PC-3 (cell line): ENCODE results near the gene SPSB1. TPM values are rescaled to one million over a fixed set of nuclear protein-coding genes. Genes with fewer than 3 reads are reported as not detected.
A peak's percentile ranks its signal among the peaks of the same experiment; 100 is the strongest.

Experiments
- ATAC-seq: fragments of 200-7000 bp; cut with Tn5 transposase; 2 replicates; pipeline ENCODE4 v1.9.1; 2020; ENCODE audit warnings: mild to moderate bottlenecking, moderate library complexity
- BruUV-seq: library from RNA; stranded (reverse); fragments of 400-500 nt; replicated peaks from 2 replicates; lab custom pipeline; 2021; lab: Mats Ljungman, UMichigan
- CTCF ChIA-PET: fragments of 300-600 bp; sonication (Branson Sonifier 250); formaldehyde crosslinking; loops from one replicate; lab custom pipeline; 2022; ENCODE audit warnings: antibody characterized with exemption; lab: Charles Lee
- POLR2A ChIA-PET: fragments of 300-600 bp; sonication (Branson Sonifier 250); formaldehyde crosslinking; loops from one replicate; lab custom pipeline; 2022; ENCODE audit warnings: antibody characterized with exemption; ENCODE audit not compliant: unreplicated experiment; lab: Charles Lee
- DNase-seq: peaks from one replicate; pipeline ENCODE4 v3.0.0-alpha.2; 2015
- H2AFZ ChIP-seq: fragments of 300-600 bp; sonication (generic); 2 replicates; pipeline ENCODE4 v1.6.0; 2016; ENCODE audit warnings: antibody characterized with exemption, low read length
- H3F3A ChIP-seq: fragments of 300-600 bp; sonication (generic); one replicate; pipeline ENCODE4 v1.6.0; 2017; ENCODE audit warnings: antibody characterized with exemption, low read length, control low read depth, mild to moderate bottlenecking; ENCODE audit not compliant: unreplicated experiment
- H3K27ac ChIP-seq: fragments of 300-600 bp; sonication (generic); 2 replicates; pipeline ENCODE4 v1.5.1; 2016; ENCODE audit warnings: mild to moderate bottlenecking, low read length
- H3K27me3 ChIP-seq: fragments of 300-600 bp; sonication (generic); 2 replicates; pipeline ENCODE4 v1.6.1; 2016; ENCODE audit warnings: low read length, mixed read lengths
- H3K36me3 ChIP-seq: fragments of 300-600 bp; sonication (generic); 2 replicates; pipeline ENCODE4 v1.6.1; 2016; ENCODE audit warnings: low read depth, mixed run types, low read length, mixed read lengths
- H3K4me1 ChIP-seq: fragments of 300-600 bp; sonication (generic); 2 replicates; pipeline ENCODE4 v1.5.1; 2016; ENCODE audit warnings: low read length; ENCODE audit not compliant: insufficient read depth
- H3K4me2 ChIP-seq: fragments of 300-600 bp; sonication (generic); 2 replicates; pipeline ENCODE4 v1.6.0; 2016; ENCODE audit warnings: low read length
- H3K4me3 ChIP-seq: fragments of 300-600 bp; sonication (generic); 2 replicates; pipeline ENCODE4 v1.5.1; 2016; ENCODE audit warnings: mild to moderate bottlenecking, low read length, mixed read lengths
- H3K79me2 ChIP-seq: fragments of 300-600 bp; sonication (generic); 2 replicates; pipeline ENCODE4 v1.6.1; 2017; ENCODE audit warnings: low read length, mixed read lengths
- H3K9ac ChIP-seq: fragments of 300-600 bp; sonication (generic); 2 replicates; pipeline ENCODE4 v1.6.0; 2016; ENCODE audit warnings: mild to moderate bottlenecking, low read length
- H3K9me2 ChIP-seq: fragments of 300-600 bp; sonication (generic); replicated peaks from 2 replicates; pipeline ENCODE4 v1.6.1; 2016; ENCODE audit warnings: mixed run types, low read length, mixed read lengths
- H3K9me3 ChIP-seq: fragments of 300-600 bp; sonication (generic); 2 replicates; pipeline ENCODE4 v1.6.1; 2016; ENCODE audit warnings: low read length, mixed read lengths
- H4K20me1 ChIP-seq: fragments of 300-600 bp; sonication (generic); 2 replicates; pipeline ENCODE4 v1.6.1; 2016; ENCODE audit warnings: low read length, mixed read lengths
- CTCF ChIP-seq: fragments of 300-600 bp; sonication (generic); conservative IDR thresholded peaks from 2 replicates; pipeline ENCODE4 v1.5.1; 2017; ENCODE audit warnings: antibody characterized with exemption, low read depth, mild to moderate bottlenecking, low read length
- EZH2 ChIP-seq: fragments of 300-600 bp; sonication (generic); IDR thresholded peaks from one replicate; pipeline ENCODE4 v1.6.1; 2017; ENCODE audit warnings: antibody characterized with exemption, mild to moderate bottlenecking, low read length; ENCODE audit not compliant: unreplicated experiment
- EZH2phosphoT487 ChIP-seq: fragments of 300-600 bp; sonication (generic); IDR thresholded peaks from 2 replicates; pipeline ENCODE4 v1.6.1; 2018; ENCODE audit warnings: mild to moderate bottlenecking, antibody characterized with exemption, low read length, borderline replicate concordance
- intact Hi-C: fragments of 100-400 bp; cut with micrococcal nuclease; formaldehyde crosslinking; loops from 2 replicates; pipeline ENCODE4 v1.9.0; 2023
- total RNA-seq: library from RNA; depleted of rRNA; stranded (reverse); fragments of >200 nt; gene quantifications from 2 replicates; pipeline ENCODE4 v1.2.3, GENCODE V29; 2014

SPSB1 gene
- total RNA-seq, 1 experiment from 2014 or later: 18.1 TPM

GRCh38 chr1:9267352-9267686, 25.4 kb upstream of the SPSB1 start:
- no peaks in the 10 kb centered on the region for H4K20me1 ChIP-seq
- DNase-seq: no peak
- TF ChIP-seq EZH2phosphoT487: no peak
- 0 out of 2 replicates have a peak, but pooled peaks have one; percentile 5 for TF ChIP-seq CTCF
- no peak for TF ChIP-seq EZH2
- ATAC-seq: no peak
- no peaks in the 10 kb centered on the region for H3K27me3 ChIP-seq
- no peak overlapping the region for H2AFZ ChIP-seq
- no peaks in the 10 kb centered on the region for H3F3A ChIP-seq
- no peak overlapping the region for H3K4me2 ChIP-seq
- no peaks in the 10 kb centered on the region for H3K36me3 ChIP-seq
- no peak overlapping the region for H3K4me3 ChIP-seq
- H3K4me1 ChIP-seq: peaks cover 24% of the 10 kb centered on the region
- ChIA-PET CTCF (interaction anchor here (0.8 to 1.1 kb wide), 8 partner anchors 13 to 224 kb away, joined by 3 to 11 read pairs (median 6); no protein-coding TSS in a partner anchor), POLR2A (interaction anchor here (0.6 kb wide), 1 partner anchor 64 kb away, joined by 3 read pairs; no protein-coding TSS in a partner anchor)
- H3K9me2 ChIP-seq: no peaks in the 10 kb centered on the region
- H3K79me2 ChIP-seq: no peaks in the 10 kb centered on the region
- intact Hi-C loops: loop anchor here (1.0 kb wide), 2 partner anchors 22 to 224 kb away; no protein-coding TSS in a partner anchor
- no peak overlapping the region for H3K27ac ChIP-seq
- no peak overlapping the region for H3K9ac ChIP-seq
- H3K9me3 ChIP-seq: no peaks in the 10 kb centered on the region
- BruUV-seq: no TSS peak

GRCh38 chr1:9267827-9268581, 24.7 kb upstream of the SPSB1 start:
- Histone ChIP-seq H3F3A (no peaks in the 10 kb centered on the region), H2AFZ (no peak overlapping the region), H3K4me3 (no peak overlapping the region), H3K9me3 (no peaks in the 10 kb centered on the region), H3K9ac (no peak overlapping the region), H3K9me2 (no peaks in the 10 kb centered on the region), H4K20me1 (no peaks in the 10 kb centered on the region), H3K79me2 (no peaks in the 10 kb centered on the region), H3K36me3 (no peaks in the 10 kb centered on the region), H3K27me3 (no peaks in the 10 kb centered on the region), H3K27ac (no peak overlapping the region), H3K4me1 (peaks cover 24% of the 10 kb centered on the region), H3K4me2 (no peak overlapping the region)
- DNase-seq (no peak), ATAC-seq (no peak)
- TF ChIP-seq CTCF (no peak), EZH2phosphoT487 (no peak), EZH2 (no peak)
- intact Hi-C loops: loop anchor here (1.0 kb wide), 2 partner anchors 21 to 223 kb away; no protein-coding TSS in a partner anchor
- POLR2A ChIA-PET: no interaction called here
- CTCF ChIA-PET: no interaction called here
- no TSS peak for BruUV-seq

- no peaks in the 10 kb centered on the region for H4K20me1 ChIP-seq
- no peak for TF ChIP-seq EZH2phosphoT487
- peak; percentile 19; the same call in 1 of the 2 replicates for TF ChIP-seq CTCF
- H3K4me1 ChIP-seq: peaks cover 24% of the 10 kb centered on the region
- H3K9ac ChIP-seq: no peak overlapping the region
- no peak overlapping the region for H3K4me3 ChIP-seq
- H2AFZ ChIP-seq: no peak overlapping the region
- H3F3A ChIP-seq: no peaks in the 10 kb centered on the region
- ATAC-seq: peak; percentile 71
- POLR2A ChIA-PET: no interaction called here
- CTCF ChIA-PET: no interaction called here
- no peaks in the 10 kb centered on the region for H3K79me2 ChIP-seq
- H3K9me3 ChIP-seq: no peaks in the 10 kb centered on the region
- DNase-seq: peak; percentile 74
- no peaks in the 10 kb centered on the region for H3K36me3 ChIP-seq
- peak overlapping the region; percentile 43 for H3K4me2 ChIP-seq
- no peaks in the 10 kb centered on the region for H3K9me2 ChIP-seq
- no TSS peak for BruUV-seq
- H3K27ac ChIP-seq: no peak overlapping the region
- intact Hi-C loops: no loop called here
- no peaks in the 10 kb centered on the region for H3K27me3 ChIP-seq
These were observed 23.6 kb upstream of the SPSB1 start for GRCh38 chr1:9269078-9269501.
